Measurements from ENCODE around the gene HTRA2.

DNA sequence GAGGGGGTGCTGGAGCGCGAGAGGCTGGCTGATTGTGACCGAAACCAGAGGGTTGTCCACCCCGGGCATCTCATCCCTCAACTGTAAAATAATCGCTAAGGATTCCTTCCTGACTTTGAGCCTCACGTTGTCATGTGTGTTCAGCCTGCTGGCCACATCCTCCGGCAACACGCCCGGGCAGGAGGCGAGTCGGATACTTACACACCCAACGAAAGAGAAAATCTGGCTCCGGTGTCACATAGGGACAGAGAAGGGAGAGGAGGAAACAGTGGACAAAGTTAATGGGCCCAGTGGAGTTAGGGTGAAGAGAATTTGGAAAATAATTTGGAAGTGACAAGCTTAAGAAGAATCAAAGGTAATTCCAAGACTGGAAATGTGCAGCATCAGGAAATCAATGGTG is 13.1 kb upstream of the HTRA2 start:
- TF ChIP-seq, protein P1, sequence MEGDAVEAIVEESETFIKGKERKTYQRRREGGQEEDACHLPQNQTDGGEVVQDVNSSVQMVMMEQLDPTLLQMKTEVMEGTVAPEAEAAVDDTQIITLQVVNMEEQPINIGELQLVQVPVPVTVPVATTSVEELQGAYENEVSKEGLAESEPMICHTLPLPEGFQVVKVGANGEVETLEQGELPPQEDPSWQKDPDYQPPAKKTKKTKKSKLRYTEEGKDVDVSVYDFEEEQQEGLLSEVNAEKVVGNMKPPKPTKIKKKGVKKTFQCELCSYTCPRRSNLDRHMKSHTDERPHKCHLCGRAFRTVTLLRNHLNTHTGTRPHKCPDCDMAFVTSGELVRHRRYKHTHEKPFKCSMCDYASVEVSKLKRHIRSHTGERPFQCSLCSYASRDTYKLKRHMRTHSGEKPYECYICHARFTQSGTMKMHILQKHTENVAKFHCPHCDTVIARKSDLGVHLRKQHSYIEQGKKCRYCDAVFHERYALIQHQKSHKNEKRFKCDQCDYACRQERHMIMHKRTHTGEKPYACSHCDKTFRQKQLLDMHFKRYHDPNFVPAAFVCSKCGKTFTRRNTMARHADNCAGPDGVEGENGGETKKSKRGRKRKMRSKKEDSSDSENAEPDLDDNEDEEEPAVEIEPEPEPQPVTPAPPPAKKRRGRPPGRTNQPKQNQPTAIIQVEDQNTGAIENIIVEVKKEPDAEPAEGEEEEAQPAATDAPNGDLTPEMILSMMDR (conservative IDR thresholded peaks at IDR 0.05): no peak
- TF ChIP-seq ZFX (IDR thresholded peaks at IDR 0.05): no peak

Data from C4-2B (cell line).